BE2C (cell line): ENCODE measurements around the gene SBK3.

Experiments used
- DNase-seq: peaks from one replicate; pipeline ENCODE4 v3.0.0-alpha.2; 2020
- H3K27me3 ChIP-seq: fragments of 250-450 bp; sonication (Bioruptor Pico); 2 replicates; pipeline ENCODE4 v1.5.1; 2020; ENCODE audit warnings: mild to moderate bottlenecking
- H3K36me3 ChIP-seq: fragments of 250-450 bp; sonication (Bioruptor Pico); 2 replicates; pipeline ENCODE4 v1.5.1; 2020; ENCODE audit warnings: mild to moderate bottlenecking
- H3K4me1 ChIP-seq: fragments of 250-450 bp; sonication (Bioruptor Pico); 2 replicates; pipeline ENCODE4 v1.5.1; 2020
- H3K4me3 ChIP-seq: 2 replicates; pipeline ENCODE4 v1.5.1; 2011; ENCODE audit warnings: low read depth, low read length
- H3K9me3 ChIP-seq: fragments of 250-450 bp; sonication (Bioruptor Pico); 2 replicates; pipeline ENCODE4 v1.5.1; 2020
- CTCF ChIP-seq: IDR thresholded peaks from 2 replicates; pipeline ENCODE4 v1.5.1; 2012; ENCODE audit warnings: mild to moderate bottlenecking, low read depth, low read length

The SBK3 gene

GRCh38 chr19:55493052-55493644 lies 52.2 kb downstream of the SBK3 start:
- no peaks in the 10 kb centered on the region for H3K36me3 ChIP-seq
- no peaks in the 10 kb centered on the region for H3K27me3 ChIP-seq
- H3K9me3 ChIP-seq: no peaks in the 10 kb centered on the region
- no peak for DNase-seq
- peaks cover 5% of the 10 kb centered on the region for H3K4me1 ChIP-seq
- H3K4me3 ChIP-seq: no peak overlapping the region
- no peak for TF ChIP-seq CTCF

- no peak for TF ChIP-seq CTCF
- no peaks in the 10 kb centered on the region for H3K27me3 ChIP-seq
- H3K4me3 ChIP-seq: no peak overlapping the region
- H3K36me3 ChIP-seq: no peaks in the 10 kb centered on the region; the same call in 1 of the 2 replicates
- H3K4me1 ChIP-seq: peaks cover 10% of the 10 kb centered on the region
- H3K9me3 ChIP-seq: no peaks in the 10 kb centered on the region
- DNase-seq: no peak
These were observed 52.9 kb downstream of the SBK3 start for GRCh38 chr19:55492362-55492944.

GRCh38 chr19:55491546-55492360 lies 53.6 kb downstream of the SBK3 start:
- H3K9me3 ChIP-seq: no peaks in the 10 kb centered on the region
- peaks cover 17% of the 10 kb centered on the region for H3K4me1 ChIP-seq
- no peak for DNase-seq
- H3K36me3 ChIP-seq: no peaks in the 10 kb centered on the region; the same call in 1 of the 2 replicates
- no peak overlapping the region for H3K4me3 ChIP-seq
- TF ChIP-seq CTCF: no peak
- no peaks in the 10 kb centered on the region for H3K27me3 ChIP-seq
